H1 (cell line): ENCODE measurements around the gene MEIOSIN. TPM values are rescaled to one million over a fixed set of nuclear protein-coding genes. Genes with fewer than 3 reads are reported as not detected.

Source experiments
- CTCF ChIA-PET: fragments of 300-600 bp; sonication (Branson Sonifier 250); formaldehyde crosslinking; loops from one replicate; lab custom pipeline; 2021; ENCODE audit not compliant: partially characterized antibody; lab: Charles Lee
- POLR2A ChIA-PET: fragments of 300-600 bp; sonication (Branson Sonifier 250); formaldehyde crosslinking; loops from one replicate; lab custom pipeline; 2021; ENCODE audit warnings: inconsistent platforms; ENCODE audit not compliant: partially characterized antibody; lab: Charles Lee
- DNase-seq, 2 experiments: peaks; one replicate each; pipeline versions ENCODE4 v3.0.0 to v3.0.0-alpha.2; 2010 to 2022; ENCODE audit warnings: low spot score in 2 of 2, low read depth in 1 of 2, mixed read lengths in 1 of 2
- FAIRE-seq: peaks from 2 replicates; lab custom pipeline; 2011; peaks lifted over from hg19 to GRCh38; lab: Jason Lieb, UNC
- H2AFZ ChIP-seq: 2 replicates; pipeline ENCODE4 v1.8.1; 2012; ENCODE audit warnings: low read length, inconsistent platforms
- H2AK5ac ChIP-seq: 2 replicates; pipeline ENCODE4 v1.6.1; 2013; ENCODE audit warnings: low read depth, low read length
- H2BK120ac ChIP-seq: replicated peaks from 2 replicates; pipeline ENCODE3; 2013; ENCODE audit warnings: low read depth, low read length, inconsistent platforms
- H2BK12ac ChIP-seq: 2 replicates; pipeline ENCODE4 v1.6.1; 2013; ENCODE audit warnings: low read depth, low read length
- H2BK15ac ChIP-seq: 2 replicates; pipeline ENCODE4 v1.6.1; 2013; ENCODE audit warnings: low read length
- H2BK20ac ChIP-seq: 2 replicates; pipeline ENCODE4 v1.6.1; 2013; ENCODE audit warnings: low read length
- H2BK5ac ChIP-seq: 2 replicates; pipeline ENCODE4 v1.6.1; 2013; ENCODE audit warnings: low read depth, low read length
- H3K14ac ChIP-seq: 2 replicates; pipeline ENCODE4 v1.6.1; 2013; ENCODE audit warnings: inconsistent platforms; ENCODE audit not compliant: insufficient read length
- H3K18ac ChIP-seq: 2 replicates; pipeline ENCODE4 v1.6.1; 2013; ENCODE audit warnings: low read length; ENCODE audit errors: extremely low read depth
- H3K23ac ChIP-seq: 2 replicates; pipeline ENCODE4 v1.6.1; 2013; ENCODE audit warnings: inconsistent platforms; ENCODE audit not compliant: insufficient read length
- H3K23me2 ChIP-seq: 2 replicates; pipeline ENCODE4 v1.6.1; 2013; ENCODE audit warnings: low read depth, low read length
- H3K27ac ChIP-seq: 2 replicates; pipeline ENCODE4 v1.6.1; 2011; ENCODE audit warnings: low read depth, low read length, inconsistent platforms
- H3K27me3 ChIP-seq, 4 experiments: replicated peaks in 1 of 4; 1 replicate in 1 of 4; 2 replicates in 3 of 4; pipeline versions ENCODE4 v1.6.1 to v1.8.1; 2011 to 2013; ENCODE audit warnings: low read length in 3 of 4, mild to moderate bottlenecking in 3 of 4, inconsistent platforms in 2 of 4, mixed read lengths in 2 of 4, moderate library complexity in 1 of 4; ENCODE audit not compliant: control insufficient read depth in 3 of 4, insufficient read depth in 3 of 4; ENCODE audit errors: extremely low read depth in 1 of 4
- H3K36me3 ChIP-seq, 4 experiments: 2 replicates each; pipeline versions ENCODE4 v1.6.1 to v1.8.1; 2011 to 2013; ENCODE audit warnings: mild to moderate bottlenecking in 4 of 4, low read length in 3 of 4, moderate library complexity in 2 of 4, control low read depth in 1 of 4, inconsistent platforms in 1 of 4; ENCODE audit not compliant: insufficient read depth in 4 of 4, control insufficient read depth in 2 of 4
- H3K4ac ChIP-seq: replicated peaks from 2 replicates; pipeline ENCODE3; 2013; ENCODE audit warnings: low read length, low read depth, mixed read lengths, inconsistent platforms; ENCODE audit not compliant: insufficient read length
- H3K4me1 ChIP-seq, 4 experiments: replicated peaks in 1 of 4; 1 replicate in 1 of 4; 2 replicates in 3 of 4; pipeline versions ENCODE4 v1.6.1 to v1.8.1; 2011 to 2013; ENCODE audit warnings: low read length in 3 of 4, inconsistent platforms in 2 of 4, mixed read lengths in 1 of 4; ENCODE audit not compliant: insufficient read depth in 4 of 4, control insufficient read depth in 3 of 4
- H3K4me2 ChIP-seq, 2 experiments: 2 replicates each; pipeline versions ENCODE4 v1.6.1 to v1.8.1; 2011 to 2013; ENCODE audit warnings: low read depth in 2 of 2, low read length in 2 of 2, control low read depth in 1 of 2, inconsistent platforms in 1 of 2, mild to moderate bottlenecking in 1 of 2; ENCODE audit not compliant: insufficient read depth in 1 of 2
- H3K4me3 ChIP-seq, 4 experiments: fragments of 200-600, 300-600 bp in 1 of 4; sonication (generic), shearing (Covaris generic), sonication (Bioruptor Twin) in 1 of 4; 2 replicates each; pipeline versions ENCODE4 v1.5.1 to v1.8.1; 2011 to 2016; ENCODE audit warnings: low read length in 4 of 4, low read depth in 3 of 4, control low read depth in 2 of 4, inconsistent platforms in 2 of 4, mild to moderate bottlenecking in 2 of 4, mixed read lengths in 1 of 4, moderate library complexity in 1 of 4; ENCODE audit not compliant: insufficient read depth in 2 of 4; ENCODE audit errors: extremely low read depth in 1 of 4
- H3K56ac ChIP-seq: replicated peaks from 2 replicates; pipeline ENCODE3; 2013; ENCODE audit warnings: low read depth, mild to moderate bottlenecking, mixed read lengths, low read length, inconsistent platforms; ENCODE audit not compliant: insufficient read length
- H3K79me1 ChIP-seq: 2 replicates; pipeline ENCODE4 v1.6.1; 2013; ENCODE audit warnings: low read depth, low read length, control low read depth
- H3K79me2 ChIP-seq, 2 experiments: 2 replicates each; pipeline versions ENCODE4 v1.6.1 to v1.8.1; 2012 to 2013; ENCODE audit warnings: low read length in 2 of 2, mild to moderate bottlenecking in 2 of 2, inconsistent platforms in 1 of 2; ENCODE audit not compliant: insufficient read depth in 2 of 2, control insufficient read depth in 1 of 2
- H3K9ac ChIP-seq, 4 experiments: replicated peaks in 1 of 4; 1 replicate in 1 of 4; 2 replicates in 3 of 4; pipeline versions ENCODE4 v1.6.1 to v1.8.1; 2011 to 2013; ENCODE audit warnings: low read depth in 3 of 4, low read length in 3 of 4, control low read depth in 2 of 4, mild to moderate bottlenecking in 2 of 4, moderate library complexity in 2 of 4, inconsistent platforms in 1 of 4; ENCODE audit errors: extremely low read depth in 1 of 4
- H3K9me3 ChIP-seq, 2 experiments: 2 replicates each; pipeline versions ENCODE4 v1.6.1 to v1.8.1; 2012 to 2013; ENCODE audit warnings: mild to moderate bottlenecking in 2 of 2, moderate library complexity in 2 of 2, control low read depth in 1 of 2, inconsistent platforms in 1 of 2, low read depth in 1 of 2, low read length in 1 of 2, mixed read lengths in 1 of 2; ENCODE audit not compliant: insufficient read depth in 2 of 2
- H4K20me1 ChIP-seq, 2 experiments: replicated peaks in 1 of 2; 2 replicates each; pipeline versions ENCODE3 to v1.8.1; 2011 to 2013; ENCODE audit warnings: inconsistent platforms in 2 of 2, low read length in 2 of 2, mild to moderate bottlenecking in 1 of 2; ENCODE audit not compliant: insufficient read depth in 2 of 2, control insufficient read depth in 1 of 2
- H4K5ac ChIP-seq: 2 replicates; pipeline ENCODE4 v1.6.1; 2013; ENCODE audit warnings: low read length, low read depth, mixed read lengths, inconsistent platforms; ENCODE audit not compliant: insufficient read length
- H4K8ac ChIP-seq: 2 replicates; pipeline ENCODE4 v1.8.0; 2013; ENCODE audit warnings: mild to moderate bottlenecking, moderate library complexity, low read length, inconsistent platforms; ENCODE audit not compliant: insufficient read depth; ENCODE audit errors: extremely low read depth
- H4K91ac ChIP-seq: replicated peaks from 2 replicates; pipeline ENCODE3; 2013; ENCODE audit warnings: low read length, mixed read lengths, inconsistent platforms; ENCODE audit not compliant: insufficient read length
- EZH2 ChIP-seq: fragments of 200-600 bp; sonication (generic); IDR thresholded peaks from 2 replicates; pipeline ENCODE4 v1.7.1; 2012; ENCODE audit warnings: low read depth, mild to moderate bottlenecking, moderate library complexity, low read length, inconsistent platforms; ENCODE audit not compliant: severe bottlenecking
- GABPA ChIP-seq: IDR thresholded peaks from 2 replicates; pipeline ENCODE4 v1.6.1; 2011; ENCODE audit warnings: mild to moderate bottlenecking, low read length, moderate library complexity, borderline replicate concordance; ENCODE audit not compliant: insufficient read depth
- JUN ChIP-seq: IDR thresholded peaks from 2 replicates; pipeline ENCODE4 v1.6.1; 2011; ENCODE audit warnings: low read depth, mild to moderate bottlenecking, improper control_type of control experiment, low read length
- POLR2AphosphoS5 ChIP-seq: IDR thresholded peaks from 2 replicates; pipeline ENCODE4 v1.6.1; 2011; ENCODE audit warnings: low read depth, low read length
- RFX5 ChIP-seq: IDR thresholded peaks from 2 replicates; pipeline ENCODE4 v1.6.1; 2011; ENCODE audit warnings: low read depth, low read length, improper control_type of control experiment, borderline replicate concordance
- WGBS, 2 experiments: shearing (Covaris generic) in 1 of 2; methylation state at CpG; one replicate each; pipeline versions ENCODE4 v1.1.6 to v1.1.7; 2013 to 2015; ENCODE audit warnings: low lambda C conversion rate in 2 of 2, mixed read lengths in 2 of 2, inconsistent platforms in 1 of 2, low coverage in 1 of 2, missing lambda C conversion rate in 1 of 2; ENCODE audit not compliant: insufficient replicate concordance in 2 of 2, insufficient coverage in 1 of 2, insufficient read length in 1 of 2; ENCODE audit errors: extremely low coverage in 1 of 2, missing lambda C conversion rate in 1 of 2; 5-methylcytosine and 5-hydroxymethylcytosine counted together
- polyA plus RNA-seq, 7 experiments: library from polyadenylated mRNA; depleted of rRNA in 3 of 7; stranded (reverse) in 5 of 7; unstranded in 2 of 7; fragments of >200 nt in 5 of 7; fragments of 200-250 nt in 2 of 7; gene quantifications; 1 replicate in 5 of 7; 2 replicates in 1 of 7; 4 replicates in 1 of 7; pipeline versions ENCODE4 v1.2.1 to v1.2.3, GENCODE V29; 2011 to 2013; ENCODE audit warnings: missing spikeins in 2 of 7, mixed read lengths in 2 of 7
- total RNA-seq: library from RNA; stranded (reverse); fragmentation: NEBNext Ultra II Directional; extraction: Animal tissue kit (Norgen Biotek cat#: 25700); gene quantifications from 2 replicates; pipeline ENCODE4 v1.2.1, GENCODE V29; 2021

MEIOSIN gene
- total and polyA plus RNA-seq, 2 of the 8 experiments (the other 6 are each of a cell fraction or from before 2014, with no cell fraction given): 0.11 TPM; not detected in 1

GRCh38 chr19:45785097-45785496 lies 51.9 kb downstream of the MEIOSIN start:
- Histone ChIP-seq H3K79me2 (no peaks in the 10 kb centered on the region), H3K36me3 (peaks cover 4 to 28% (median 16%) of the 10 kb centered on the region in 4 experiments; a peak in 6 of 8 replicates), H3K9me3 (no peaks in the 10 kb centered on the region), H3K27me3 (peaks cover 0 to 2% (median 0%) of the 10 kb centered on the region in 4 experiments; a peak in 1 of 7 replicates), H3K4me3 (no peak overlapping the region), H2BK12ac (no peak overlapping the region), H4K91ac (no peak overlapping the region), H3K4ac (no peak overlapping the region), H3K4me1 (peaks cover 3 to 19% (median 10%) of the 10 kb centered on the region in 4 experiments), H2BK20ac (no peak overlapping the region), H2AFZ (no peak overlapping the region), H3K4me2 (no peak overlapping the region), H3K18ac (no peak overlapping the region), H4K5ac (no peak overlapping the region), H4K20me1 (peaks cover 11 to 25% of the 10 kb centered on the region in 2 experiments), H4K8ac (no peak overlapping the region), H3K9ac (no peak overlapping the region), H3K27ac (no peak overlapping the region), H3K79me1 (0 out of 2 replicates have a peak, but pooled peaks cover 4% of the 10 kb centered on the region), H3K23ac (no peak overlapping the region), H2BK120ac (no peak overlapping the region), H3K14ac (no peak overlapping the region), H3K23me2 (no peaks in the 10 kb centered on the region), H2BK5ac (no peak overlapping the region), H3K56ac (no peak overlapping the region), H2BK15ac (no peak overlapping the region), H2AK5ac (no peak overlapping the region)
- CTCF ChIA-PET: interaction anchor here (1.8 to 2.7 kb wide), 2 partner anchors 11 to 14 kb away, joined by 8 to 9 read pairs; no protein-coding TSS in a partner anchor
- FAIRE-seq: no peak
- 87% methylated on average over 5 of the region's 5 CpGs; no CpG with 5 or more reads in 1 of the 2 experiments for WGBS, 2 experiments
- POLR2A ChIA-PET: interaction anchor here (0.9 to 9.5 kb wide), 4 partner anchors 12 to 32 kb away, joined by 3 to 133 read pairs (median 4); partner anchors contain the start of gene SIX5
- no peak for DNase-seq
- no peak for TF ChIP-seq POLR2AphosphoS5
- TF ChIP-seq JUN: no peak
- no peak for TF ChIP-seq GABPA
- no peak for TF ChIP-seq EZH2
- no peak for TF ChIP-seq RFX5
